ENCODE data around the gene ALKBH5.

Gene ALKBH5

GRCh38 chr17:18246880-18247612 lies 63.4 kb downstream of the ALKBH5 start:
- peak; percentile 26 for DNase-seq

- DNase-seq: no peak
These were observed 64.0 kb downstream of the ALKBH5 start for GRCh38 chr17:18247613-18248001.

- peak; percentile 67 for DNase-seq
These were observed 64.7 kb downstream of the ALKBH5 start for GRCh38 chr17:18248300-18248731.

- DNase-seq: no peak
These were observed 65.2 kb downstream of the ALKBH5 start for GRCh38 chr17:18248811-18249210.

- DNase-seq: no peak
These were observed 66.6 kb downstream of the ALKBH5 start for GRCh38 chr17:18250259-18250658.

- DNase-seq: no peak
These were observed 67.1 kb downstream of the ALKBH5 start for GRCh38 chr17:18250708-18251107.

- no peak for DNase-seq
These were observed 67.6 kb downstream of the ALKBH5 start for GRCh38 chr17:18251204-18251603.

GRCh38 chr17:18252160-18252559 lies 68.5 kb downstream of the ALKBH5 start:
- no peak for DNase-seq

GRCh38 chr17:18253187-18253884 lies 69.7 kb downstream of the ALKBH5 start:
- DNase-seq: no peak

GRCh38 chr17:18253947-18254821 lies 70.6 kb downstream of the ALKBH5 start:
- DNase-seq: no peak

GRCh38 chr17:18254888-18255649 lies 71.4 kb downstream of the ALKBH5 start:
- DNase-seq: no peak

GRCh38 chr17:18256351-18256750 lies 72.7 kb downstream of the ALKBH5 start:
- no peak for DNase-seq

- no peak for DNase-seq
These were observed 73.1 kb downstream of the ALKBH5 start for GRCh38 chr17:18256776-18257175.

GRCh38 chr17:18257268-18257981 lies 73.8 kb downstream of the ALKBH5 start:
- peak; percentile 37 for DNase-seq

- peak; percentile 57 for DNase-seq
These were observed 74.3 kb downstream of the ALKBH5 start for GRCh38 chr17:18257982-18258355.

GRCh38 chr17:18258356-18259038 lies 74.9 kb downstream of the ALKBH5 start, which contains the start of gene FLII:
FLII (minus strand) TSS chr17:18258738; CDS start chr17:18258690, 48 bp downstream.
- DNase-seq: peak; percentile 37

Data from activated CD4-positive, alpha-beta T cell treated with anti-CD3 and anti-CD28 coated beads, Interleukin-2, amount 50 U/mL, for 16 hours (primary cell).